GM23248 (cell line): ENCODE results near the gene GRIK3.

Source experiments
- EZH2 ChIP-seq: fragments of 200-600 bp; sonication (generic); IDR thresholded peaks from 2 replicates; pipeline ENCODE4 v1.6.1; 2018; ENCODE audit warnings: antibody characterized with exemption, mild to moderate bottlenecking; ENCODE audit not compliant: insufficient read depth, poor library complexity, severe bottlenecking
- EZH2phosphoT487 ChIP-seq: fragments of 200-600 bp; sonication (generic); IDR thresholded peaks from 2 replicates; pipeline ENCODE4 v1.6.1; 2018; ENCODE audit warnings: antibody characterized with exemption, moderate library complexity, mild to moderate bottlenecking, low read depth; ENCODE audit not compliant: insufficient read depth

DNA sequence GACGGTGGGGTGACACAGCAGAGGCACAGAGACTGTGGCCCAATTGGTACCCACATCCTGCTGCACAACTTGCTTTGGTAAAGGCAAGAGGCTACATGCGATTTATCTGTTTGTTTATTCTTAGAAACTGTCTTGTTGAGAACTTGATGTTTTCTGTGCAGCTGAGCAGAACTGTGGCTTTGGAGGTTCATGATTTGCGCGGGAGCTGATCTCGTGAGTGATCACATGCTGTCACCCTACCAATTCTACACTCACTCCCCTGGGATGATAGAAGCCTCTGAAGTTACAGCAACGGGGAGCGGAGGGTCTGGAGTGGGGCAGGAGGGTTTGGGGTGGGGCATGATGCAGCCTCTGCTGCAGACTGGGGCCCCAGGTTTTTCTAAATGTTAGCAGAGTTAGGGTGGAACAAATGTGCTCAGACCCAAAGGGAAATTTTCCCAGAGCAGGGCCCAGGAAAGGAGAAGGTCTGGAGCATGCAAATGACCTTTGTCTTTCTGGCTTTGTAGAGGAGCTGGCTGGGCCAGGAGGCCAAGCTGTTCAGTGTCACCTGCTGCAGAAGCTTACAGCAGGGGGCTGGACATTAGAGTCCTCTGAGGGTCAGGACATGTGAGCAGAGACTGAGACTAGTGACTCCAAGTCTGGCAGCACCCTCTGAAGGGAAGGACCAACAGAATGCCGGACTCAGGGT, 83.6 kb downstream of the GRIK3 start:
- TF ChIP-seq EZH2, result no peak
- no peak for TF ChIP-seq EZH2phosphoT487
